ENCODE measurements around the gene LRRC14B. TPM values are rescaled to one million over a fixed set of nuclear protein-coding genes. Genes with fewer than 3 reads are reported as not detected.

LRRC14B gene
- polyA plus RNA-seq, 3 donors: not detected

DNA sequence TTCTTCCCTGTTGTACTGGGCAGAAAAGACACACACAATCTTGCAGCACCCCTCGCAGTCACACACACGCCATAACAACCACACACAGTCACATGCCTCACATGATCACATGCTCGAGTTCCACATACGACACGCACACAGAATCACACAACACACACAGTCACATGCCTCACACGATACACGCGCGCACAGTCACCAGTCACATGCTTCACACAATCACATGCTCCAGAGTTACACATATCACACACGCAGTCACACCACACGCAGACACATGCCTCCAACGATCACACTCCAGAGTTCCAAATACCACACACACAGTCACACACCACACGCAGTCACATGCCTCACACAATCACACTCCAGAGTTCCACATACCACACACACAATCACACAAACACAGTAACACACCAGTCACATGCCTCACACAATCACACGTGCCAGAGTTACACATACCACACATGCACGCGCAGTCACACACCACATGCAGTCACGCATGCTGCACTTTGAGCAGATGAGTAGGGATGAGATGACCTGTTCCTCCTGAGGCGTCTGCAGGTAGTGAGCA is 49.0 kb upstream of the LRRC14B start:
- H3K27ac Mint-ChIP-seq: no peak overlapping the region
- peaks cover 0 to 4% (median 0%) of the 10 kb centered on the region in 3 donors for H3K27me3 Mint-ChIP-seq (ENCODE audit: low read depth in 3 of 3)
- peaks cover 8 to 17% (median 13%) of the 10 kb centered on the region in 7 donors for H3K9me3 Mint-ChIP-seq
- Histone ChIP-seq H3K27ac (ENCODE audit: low read depth in 1 of 2, low read length in 2 of 2) (no peak overlapping the region), H3K36me3 (replicated peaks in 1 of 2; ENCODE audit: control insufficient read depth in 1 of 2, insufficient read depth in 2 of 2, low read length in 2 of 2) (no peaks in the 10 kb centered on the region), H3K79me2 (ENCODE audit: insufficient read depth, low read length) (no peaks in the 10 kb centered on the region), H3K4me1 (ENCODE audit: control insufficient read depth in 1 of 2, insufficient read depth in 2 of 2, low read length in 2 of 2) (no peaks in the 10 kb centered on the region), H3K9ac (ENCODE audit: insufficient read depth, low read length, poor library complexity, severe bottlenecking) (no peak overlapping the region), H3K4me3 (replicated peaks in 1 of 3; ENCODE audit: low read depth in 2 of 3, low read length in 3 of 3) (no peak overlapping the region), H4K20me1 (ENCODE audit: insufficient read depth, low read length) (no peaks in the 10 kb centered on the region), H3K9me3 (replicated peaks in 1 of 2; ENCODE audit: control insufficient read depth in 1 of 2, insufficient read depth in 1 of 2, low read length in 2 of 2) (peaks cover 10 to 12% of the 10 kb centered on the region in 2 donors), H3K4me2 (replicated peaks; ENCODE audit: extremely low read depth, low read length, poor library complexity, severe bottlenecking) (no peak overlapping the region), H2AFZ (ENCODE audit: insufficient read depth, low read depth, low read length, poor library complexity, severe bottlenecking) (no peak overlapping the region), H3K27me3 (ENCODE audit: control insufficient read depth in 2 of 2, insufficient read depth in 2 of 2, low read length in 2 of 2) (no peaks in the 10 kb centered on the region)
- intact Hi-C loops (cut with micrococcal nuclease): no loop called here
- DNase-seq: no peak
- WGBS (ENCODE audit: insufficient coverage): 95% methylated on average over 14 of the region's 18 CpGs
- H3K36me3 Mint-ChIP-seq: no peaks in the 10 kb centered on the region
- TF ChIP-seq, protein P1, sequence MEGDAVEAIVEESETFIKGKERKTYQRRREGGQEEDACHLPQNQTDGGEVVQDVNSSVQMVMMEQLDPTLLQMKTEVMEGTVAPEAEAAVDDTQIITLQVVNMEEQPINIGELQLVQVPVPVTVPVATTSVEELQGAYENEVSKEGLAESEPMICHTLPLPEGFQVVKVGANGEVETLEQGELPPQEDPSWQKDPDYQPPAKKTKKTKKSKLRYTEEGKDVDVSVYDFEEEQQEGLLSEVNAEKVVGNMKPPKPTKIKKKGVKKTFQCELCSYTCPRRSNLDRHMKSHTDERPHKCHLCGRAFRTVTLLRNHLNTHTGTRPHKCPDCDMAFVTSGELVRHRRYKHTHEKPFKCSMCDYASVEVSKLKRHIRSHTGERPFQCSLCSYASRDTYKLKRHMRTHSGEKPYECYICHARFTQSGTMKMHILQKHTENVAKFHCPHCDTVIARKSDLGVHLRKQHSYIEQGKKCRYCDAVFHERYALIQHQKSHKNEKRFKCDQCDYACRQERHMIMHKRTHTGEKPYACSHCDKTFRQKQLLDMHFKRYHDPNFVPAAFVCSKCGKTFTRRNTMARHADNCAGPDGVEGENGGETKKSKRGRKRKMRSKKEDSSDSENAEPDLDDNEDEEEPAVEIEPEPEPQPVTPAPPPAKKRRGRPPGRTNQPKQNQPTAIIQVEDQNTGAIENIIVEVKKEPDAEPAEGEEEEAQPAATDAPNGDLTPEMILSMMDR (IDR thresholded peaks at IDR 0.05): no peak
- H3K4me3 Mint-ChIP-seq: no peak overlapping the region
- no peaks in the 10 kb centered on the region for H3K4me1 Mint-ChIP-seq

DNA sequence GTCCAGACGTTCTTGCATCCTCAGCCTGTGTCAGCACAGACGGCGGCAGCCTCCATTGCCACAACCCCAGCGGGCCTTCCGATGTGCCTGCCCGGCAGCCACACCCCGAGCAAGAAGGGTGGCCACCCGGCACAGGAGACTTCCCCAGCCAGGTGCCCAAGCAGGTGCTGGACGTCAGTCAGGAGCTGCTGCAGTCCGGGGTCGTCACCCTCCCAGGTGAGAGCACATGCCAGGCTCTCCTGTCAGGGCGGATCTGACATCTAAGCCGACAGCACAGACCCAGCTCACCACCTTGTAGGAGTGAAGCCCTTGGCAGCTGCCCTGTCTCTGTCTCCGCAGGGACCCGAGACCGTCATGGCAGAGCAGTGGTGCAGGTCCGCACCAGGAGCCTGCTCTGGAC is 48.3 kb upstream of the LRRC14B start:
- Mint-ChIP-seq H3K36me3 (no peaks in the 10 kb centered on the region), H3K4me3 (no peak overlapping the region), H3K9me3 (peaks cover 13 to 23% (median 21%) of the 10 kb centered on the region in 7 donors), H3K27me3 (ENCODE audit: low read depth in 3 of 3) (peaks cover 0 to 4% (median 0%) of the 10 kb centered on the region in 3 donors), H3K4me1 (no peaks in the 10 kb centered on the region), H3K27ac (no peak overlapping the region)
- no peaks in the 10 kb centered on the region for H3K27me3 ChIP-seq (ENCODE audit: control insufficient read depth in 2 of 2, insufficient read depth in 2 of 2, low read length in 2 of 2)
- no peaks in the 10 kb centered on the region for H3K36me3 ChIP-seq (replicated peaks in 1 of 2; ENCODE audit: control insufficient read depth in 1 of 2, insufficient read depth in 2 of 2, low read length in 2 of 2)
- TF ChIP-seq, protein P1 (IDR thresholded peaks at IDR 0.05): no peak
- intact Hi-C loops (cut with micrococcal nuclease): no loop called here
- H3K4me1 ChIP-seq (ENCODE audit: control insufficient read depth in 1 of 2, insufficient read depth in 2 of 2, low read length in 2 of 2): no peaks in the 10 kb centered on the region
- H3K9ac ChIP-seq (ENCODE audit: insufficient read depth, low read length, poor library complexity, severe bottlenecking): no peak overlapping the region
- no peak overlapping the region for H3K27ac ChIP-seq (ENCODE audit: low read depth in 1 of 2, low read length in 2 of 2)
- H3K9me3 ChIP-seq (replicated peaks in 1 of 2; ENCODE audit: control insufficient read depth in 1 of 2, insufficient read depth in 1 of 2, low read length in 2 of 2): peaks cover 14 to 17% of the 10 kb centered on the region in 2 donors
- H3K4me2 ChIP-seq (replicated peaks; ENCODE audit: extremely low read depth, low read length, poor library complexity, severe bottlenecking): no peak overlapping the region
- H3K79me2 ChIP-seq (ENCODE audit: insufficient read depth, low read length): no peaks in the 10 kb centered on the region
- WGBS (ENCODE audit: insufficient coverage): 91% methylated on average over 17 of the region's 17 CpGs
- DNase-seq: no peak
- H4K20me1 ChIP-seq (ENCODE audit: insufficient read depth, low read length): no peaks in the 10 kb centered on the region
- H2AFZ ChIP-seq (ENCODE audit: insufficient read depth, low read depth, low read length, poor library complexity, severe bottlenecking): no peak overlapping the region
- no peak overlapping the region for H3K4me3 ChIP-seq (replicated peaks in 1 of 3; ENCODE audit: low read depth in 2 of 3, low read length in 3 of 3)

Measured in CD14-positive monocyte (primary cell).